Jurkat, Clone E6-1 (cell line): Measurements from ENCODE around the gene REEP6.
A peak's percentile ranks its signal among the peaks of the same experiment; 100 is the strongest.

Experiments used
- DNase-seq: peaks from one replicate; pipeline ENCODE4 v3.0.0-alpha.2; 2011; ENCODE audit warnings: low read depth, low spot score
- H3K4me3 ChIP-seq: 2 replicates; pipeline ENCODE4 v1.5.1; 2011; ENCODE audit warnings: mild to moderate bottlenecking, low read length, control low read depth, moderate library complexity

Gene REEP6

DNA sequence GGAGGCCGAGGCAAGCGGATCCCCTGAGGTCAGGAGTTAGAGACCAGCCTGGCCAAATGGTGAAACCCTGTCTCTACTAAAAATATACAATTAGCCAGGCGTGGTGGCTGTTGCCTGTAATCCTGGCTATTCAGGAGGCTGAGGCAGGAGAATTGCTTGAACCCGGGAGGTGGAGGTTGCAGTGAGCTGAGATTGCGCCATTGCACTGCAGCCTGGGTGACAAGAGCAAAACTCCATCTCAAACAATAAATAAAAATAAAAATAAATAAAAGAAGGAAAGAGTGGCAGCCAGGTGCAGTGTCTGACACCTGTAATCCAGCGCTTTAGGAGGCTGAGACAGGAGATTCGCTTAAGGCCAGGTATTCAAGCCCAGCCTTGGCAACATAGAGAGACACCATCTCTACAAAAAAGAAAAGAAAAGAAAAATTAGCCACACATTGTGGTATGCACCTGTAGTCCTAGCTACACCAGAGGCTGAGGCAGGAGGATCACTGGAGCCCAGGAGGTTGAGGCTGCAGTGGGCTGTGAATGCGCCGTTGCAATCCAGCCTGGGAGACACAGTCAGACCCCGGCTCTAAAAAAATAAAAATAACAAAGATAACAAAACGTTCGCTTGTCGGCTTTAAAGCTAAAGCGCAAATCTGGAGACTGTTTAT, 11.6 kb downstream of the REEP6 start:
- H3K4me3 ChIP-seq: no peak overlapping the region

GRCh38 chr19:1503089-1503924, 12.3 kb downstream of the REEP6 start:
- no peak overlapping the region; the same call in 1 of the 2 replicates for H3K4me3 ChIP-seq
- peak; percentile 42 for DNase-seq

More for the DNA sequence above, 11.6 kb downstream of the REEP6 start:
- DNase-seq: no peak

DNA sequence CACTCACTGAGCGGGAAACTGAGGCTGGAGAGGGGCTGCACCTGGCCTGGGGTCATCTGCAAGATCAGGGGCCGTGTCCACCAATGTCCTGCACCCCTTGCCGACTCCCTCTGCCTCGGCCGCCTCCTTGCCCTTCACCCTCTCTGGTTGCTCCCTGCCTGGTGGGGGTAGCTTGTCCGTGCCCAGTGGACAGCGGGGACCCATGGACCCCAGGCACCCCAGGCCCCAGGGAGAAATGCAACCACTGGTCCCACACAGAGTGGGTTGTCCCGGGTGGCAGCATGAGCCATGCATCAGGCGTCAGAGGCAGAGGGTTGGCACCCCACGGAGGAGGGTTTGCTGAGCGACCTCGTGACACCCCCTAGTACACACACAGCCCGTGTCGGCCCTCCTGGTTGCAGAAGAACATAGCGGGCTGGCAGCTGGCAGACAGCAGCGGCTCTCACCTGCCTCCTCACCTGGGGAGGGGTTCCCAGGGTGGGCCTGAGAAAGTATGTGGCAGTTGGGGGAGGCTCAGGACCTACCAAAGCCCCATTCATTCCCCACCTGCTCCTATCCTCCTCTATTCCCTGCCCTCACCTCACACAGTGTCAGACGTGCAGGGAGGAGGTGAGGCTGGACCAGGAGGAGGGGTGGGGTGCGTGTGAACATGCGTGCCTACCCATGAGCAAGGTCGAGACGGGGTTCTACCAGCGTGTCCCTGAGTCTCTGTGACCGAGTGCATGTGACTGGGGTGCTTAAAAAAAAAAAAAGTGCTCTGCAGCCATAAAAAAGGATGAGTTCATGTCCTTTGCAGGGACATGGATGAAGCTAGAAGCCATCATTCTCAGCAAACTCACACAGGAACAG, 13.2 kb downstream of the REEP6 start:
- no peak overlapping the region for H3K4me3 ChIP-seq
- no peak for DNase-seq

GRCh38 chr19:1505012-1505411, 14.0 kb downstream of the REEP6 start:
- no peak for DNase-seq
- H3K4me3 ChIP-seq: no peak overlapping the region

DNA sequence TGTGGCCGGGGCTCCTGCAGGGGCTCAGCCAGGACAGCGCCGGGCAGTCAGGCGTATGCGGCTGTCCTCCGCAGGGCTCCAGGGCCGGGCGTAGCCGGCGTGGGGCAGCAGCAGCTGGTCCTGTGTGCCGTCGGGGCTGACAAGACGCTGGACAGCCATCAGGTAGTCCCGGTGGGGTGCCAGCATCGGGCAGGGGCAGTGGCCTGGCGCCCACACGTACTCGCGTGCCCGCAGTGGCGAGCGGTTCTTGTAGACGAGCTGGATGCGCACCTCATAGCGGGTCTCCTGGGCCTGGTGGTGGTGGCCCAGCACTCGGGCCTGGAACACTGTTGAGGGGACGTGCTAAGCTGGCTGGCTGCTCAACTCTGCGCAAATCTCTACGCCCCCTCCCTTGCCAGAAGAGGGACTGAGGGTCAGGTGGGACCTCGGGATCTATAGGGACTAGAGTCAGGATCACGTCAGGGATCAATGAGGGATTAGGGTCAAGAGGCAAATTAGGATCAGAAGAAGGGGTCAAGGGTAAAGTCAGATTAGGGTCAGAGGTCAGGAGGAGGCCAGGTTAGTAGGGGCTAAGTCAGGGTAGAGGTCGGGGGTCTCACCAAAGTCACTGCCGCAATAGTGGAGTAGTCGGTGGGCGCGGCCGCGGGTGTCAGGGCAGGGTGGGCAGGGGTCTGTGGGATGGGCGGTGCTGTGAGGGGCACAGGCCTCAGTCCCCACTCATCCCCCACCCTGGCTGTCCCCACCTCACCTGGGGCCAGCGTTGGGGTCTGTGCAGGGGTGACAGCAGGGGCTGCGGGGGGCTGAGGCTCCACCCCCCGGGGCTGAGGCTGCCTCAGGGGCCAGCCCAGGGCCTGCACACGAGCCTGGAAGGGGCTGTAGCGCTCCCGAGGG, 15.3 kb downstream of the REEP6 start:
- DNase-seq: no peak

GRCh38 chr19:1507192-1507660, 16.2 kb downstream of the REEP6 start:
- peak overlapping the region; percentile 27 for H3K4me3 ChIP-seq
- no peak for DNase-seq

More for the DNA sequence above, 15.3 kb downstream of the REEP6 start:
- H3K4me3 ChIP-seq: no peak overlapping the region

GRCh38 chr19:1507763-1508506, 17.0 kb downstream of the REEP6 start:
- DNase-seq: peak; percentile 95
- peak overlapping the region; percentile 60 for H3K4me3 ChIP-seq

- H3K4me3 ChIP-seq: peak overlapping the region; percentile 46
- no peak for DNase-seq
Measured at GRCh38 chr19:1508507-1508856, 17.5 kb downstream of the REEP6 start.

GRCh38 chr19:1509602-1510441, 18.8 kb downstream of the REEP6 start:
- no peak for DNase-seq
- H3K4me3 ChIP-seq: no peak overlapping the region

DNA sequence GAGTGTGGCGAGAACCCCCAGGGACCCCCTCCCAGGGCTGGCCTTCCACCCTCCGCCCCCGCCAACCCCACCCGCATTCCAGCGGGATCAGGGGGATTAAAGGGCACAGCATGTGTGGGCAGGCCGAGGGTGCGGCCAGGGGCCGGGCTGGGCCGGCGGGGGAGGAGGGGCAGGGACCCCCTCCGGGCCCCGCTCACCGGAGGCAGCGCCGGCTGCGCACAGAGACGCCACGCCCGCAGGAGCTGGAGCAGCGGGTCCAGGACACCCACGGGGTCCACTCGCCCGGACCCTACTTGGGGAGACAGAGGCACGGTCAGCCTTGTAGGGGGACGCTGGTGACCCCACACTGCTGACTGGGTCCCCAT, 19.4 kb downstream of the REEP6 start:
- H3K4me3 ChIP-seq: no peak overlapping the region
- DNase-seq: no peak

- DNase-seq: no peak
- no peak overlapping the region for H3K4me3 ChIP-seq
Measured at GRCh38 chr19:1510807-1511206, 19.8 kb downstream of the REEP6 start.

DNA sequence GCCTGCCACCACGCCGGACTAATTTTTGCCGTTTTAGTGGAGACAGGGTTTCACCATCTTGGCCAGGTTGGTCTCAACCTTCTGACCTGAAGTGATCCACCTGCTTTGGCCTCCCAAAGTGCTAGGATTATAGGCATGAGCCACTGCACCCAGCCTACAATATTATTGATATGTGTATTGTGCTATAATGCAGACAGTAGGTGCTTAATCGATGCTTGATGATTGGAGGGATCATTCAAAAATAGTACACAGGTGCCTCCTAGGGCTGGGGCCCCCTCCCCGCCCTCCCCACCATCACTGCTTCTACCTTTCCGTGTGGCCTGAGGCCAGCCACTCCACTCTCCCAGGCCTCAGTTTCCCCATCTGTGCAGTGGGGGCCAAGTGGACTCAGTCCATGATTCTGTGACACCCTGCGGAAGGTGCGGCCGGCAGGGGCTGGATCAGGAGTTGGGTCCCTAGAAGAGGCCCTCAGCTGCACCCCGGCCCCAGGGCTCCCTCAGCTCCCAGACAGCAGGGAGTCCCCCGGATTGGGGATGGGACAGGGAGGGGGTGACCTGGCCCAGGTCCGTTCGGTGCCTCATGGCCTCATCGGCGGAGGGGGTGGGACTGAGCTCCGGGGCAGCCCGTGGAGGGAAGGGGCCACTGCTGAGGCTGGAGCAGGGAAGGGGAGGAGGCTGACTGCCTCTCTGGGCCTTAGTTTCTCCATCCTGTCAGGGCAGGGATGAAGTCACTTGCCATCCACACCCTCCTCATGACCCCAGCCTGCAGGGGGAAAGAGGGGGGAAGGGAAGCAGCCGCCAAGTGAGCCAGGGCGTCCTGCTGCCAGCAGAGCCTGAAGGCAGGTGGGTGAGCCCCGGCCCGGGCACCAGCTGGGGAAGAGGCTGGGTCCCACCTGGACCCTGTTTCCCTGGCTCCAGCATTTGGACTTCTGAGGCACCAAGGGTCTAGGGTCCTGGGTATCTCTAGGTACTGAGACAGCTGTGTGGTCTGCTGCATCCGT, 20.6 kb downstream of the REEP6 start:
- no peak for DNase-seq
- peak overlapping the region; percentile 57 for H3K4me3 ChIP-seq

- peak within 1 kb of the TSS; percentile 57 for H3K4me3 ChIP-seq
- DNase-seq: peak; percentile 51
Measured at GRCh38 chr19:1512671-1513498, 21.9 kb downstream of the REEP6 start, which contains the start of gene ADAMTSL5. TSS of gene ADAMTSL5 (minus strand) at chr19:1513019. CDS start at chr19:1510943, 2,076 bp downstream.

DNA sequence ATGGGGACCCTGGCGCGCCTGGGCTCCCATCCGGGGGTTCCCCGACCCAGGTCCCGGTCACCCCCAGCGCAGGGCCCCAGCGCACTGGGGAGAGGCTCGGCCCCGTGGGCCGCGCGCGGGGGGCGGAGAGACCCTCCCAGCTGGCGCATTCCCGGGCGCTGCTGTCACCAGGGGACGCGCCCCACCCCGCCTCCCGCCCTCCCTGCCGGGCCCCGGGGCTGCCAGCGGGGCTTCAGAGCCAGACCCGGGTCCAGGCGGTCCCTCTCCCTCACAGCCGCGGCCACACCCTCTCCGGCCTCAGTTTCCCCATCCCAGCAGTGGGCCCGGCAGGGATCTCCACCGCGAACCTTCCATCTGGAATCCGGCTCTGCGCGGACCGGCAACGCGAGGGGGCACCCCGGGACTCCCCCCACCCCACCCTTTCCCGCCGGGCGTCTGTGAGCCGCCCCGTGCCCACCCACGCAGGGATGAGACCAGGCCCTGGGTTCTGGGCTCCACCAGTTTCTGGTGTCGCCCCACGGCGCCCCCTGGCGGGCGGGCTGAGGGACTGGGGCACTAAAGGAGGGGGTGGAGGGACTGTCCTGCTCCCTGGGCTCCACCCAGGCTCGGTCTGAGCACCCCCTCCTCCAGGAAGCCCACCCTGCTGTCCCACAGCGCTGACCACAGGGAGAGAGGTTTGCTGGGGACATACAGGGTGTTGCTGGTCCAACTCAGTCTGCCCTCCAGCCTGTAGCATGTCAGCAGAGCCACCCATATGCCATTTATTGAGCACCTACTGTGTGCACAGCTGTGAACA, 22.7 kb downstream of the REEP6 start:
- no peak for DNase-seq
- H3K4me3 ChIP-seq: peak overlapping the region; percentile 38
